ENCODE results near the gene R3HDM4.
A peak's percentile ranks its signal among the peaks of the same experiment; 100 is the strongest.

R3HDM4 gene

GRCh38 chr19:872266-872951 lies 40.6 kb downstream of the R3HDM4 start:
- peak; percentile 66 to 90 for DNase-seq

GRCh38 chr19:871446-872265 lies 41.4 kb downstream of the R3HDM4 start:
- peak in 1 of 2 experiments; percentile 21 for DNase-seq

- DNase-seq: no peak
Measured at GRCh38 chr19:870963-871401, 42.0 kb downstream of the R3HDM4 start.

GRCh38 chr19:870314-870713 lies 42.7 kb downstream of the R3HDM4 start:
- DNase-seq: no peak

GRCh38 chr19:869245-870177 lies 43.5 kb downstream of the R3HDM4 start:
- peak; percentile 52 to 60 for DNase-seq

- DNase-seq: no peak
Measured at GRCh38 chr19:868458-869244, 44.4 kb downstream of the R3HDM4 start.

- no peak for DNase-seq
Measured at GRCh38 chr19:867855-868457, 45.1 kb downstream of the R3HDM4 start.

- DNase-seq: no peak
Measured at GRCh38 chr19:867301-867793, 45.7 kb downstream of the R3HDM4 start.

- DNase-seq: no peak
Measured at GRCh38 chr19:866769-867300, 46.2 kb downstream of the R3HDM4 start.

- no peak for DNase-seq
Measured at GRCh38 chr19:863315-863620, 49.8 kb downstream of the R3HDM4 start.

GRCh38 chr19:862581-863314 lies 50.3 kb downstream of the R3HDM4 start:
- DNase-seq: no peak

- no peak for DNase-seq
Measured at GRCh38 chr19:861756-862580, 51.1 kb downstream of the R3HDM4 start.

- DNase-seq: no peak
Measured at GRCh38 chr19:861141-861755, 51.8 kb downstream of the R3HDM4 start.

GRCh38 chr19:858868-859843 lies 53.9 kb downstream of the R3HDM4 start, which contains the start of gene CFD:
Gene CFD (plus strand): TSS chr19:859664. CDS start chr19:859690, 26 bp downstream.
- DNase-seq: no peak

- no peak for DNase-seq
Measured at GRCh38 chr19:858284-858683, 54.7 kb downstream of the R3HDM4 start.

- DNase-seq: no peak
Measured at GRCh38 chr19:855566-856120, 57.4 kb downstream of the R3HDM4 start.

GRCh38 chr19:855142-855541 lies 57.9 kb downstream of the R3HDM4 start:
- DNase-seq: no peak

GRCh38 chr19:854549-854948 lies 58.5 kb downstream of the R3HDM4 start:
- no peak for DNase-seq
